NCI-H1930 (cell line): ENCODE data around the gene FZD4.
"Not testable (repeated sequence)": the region's sequence is repeated elsewhere in the genome, so short reads cannot be mapped to it uniquely, and the experiment has no call there.

Source experiments
- DNase-seq, 2 experiments: peaks; one replicate each; lab custom pipeline; 2025; lab: John Stamatoyannopoulos, UW

Gene FZD4

GRCh38 chr11:86938203-86938899 lies 16.8 kb downstream of the FZD4 start:
- DNase-seq = no peak

- DNase-seq = not testable (repeated sequence)
Observed at GRCh38 chr11:86937193-86937806, 17.9 kb downstream of the FZD4 start.

- DNase-seq = no peak
Observed at GRCh38 chr11:86934926-86935579, 20.1 kb downstream of the FZD4 start.

- DNase-seq = no peak
Observed at GRCh38 chr11:86934582-86934900, 20.7 kb downstream of the FZD4 start.

DNA sequence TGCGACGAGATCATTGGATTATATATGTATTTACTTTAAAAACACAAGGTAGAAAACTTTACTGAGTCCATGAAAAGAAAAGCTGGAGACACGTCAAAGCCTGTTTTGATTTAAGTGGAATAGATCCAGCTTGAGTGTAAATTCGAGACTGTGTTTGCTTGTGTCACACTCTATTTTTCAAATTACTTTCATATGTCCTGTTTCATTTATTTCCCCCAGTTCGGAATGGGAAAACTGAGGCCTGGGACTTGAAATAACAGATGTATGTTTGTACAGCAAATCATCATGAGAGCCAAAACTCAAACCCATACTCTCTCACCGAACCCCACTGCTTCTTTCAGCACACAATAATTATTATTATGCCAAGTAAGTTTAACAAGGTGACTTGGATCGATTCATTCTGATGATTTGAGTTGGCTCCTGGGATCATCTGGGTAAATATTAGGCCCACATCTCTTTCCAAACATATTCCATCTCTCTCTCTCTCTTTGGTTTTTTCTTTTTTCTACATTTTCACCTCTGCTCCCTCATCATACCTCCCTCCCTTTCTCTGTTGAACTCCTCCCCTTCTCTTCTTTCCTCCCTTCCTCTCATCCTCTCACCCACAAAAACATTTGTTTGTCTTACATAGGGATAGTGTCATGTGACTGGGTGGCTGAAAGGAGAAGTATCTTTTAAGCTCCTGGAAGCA lies 21.2 kb downstream of the FZD4 start:
- no peak for DNase-seq

GRCh38 chr11:86932924-86933875 lies 22.0 kb downstream of the FZD4 start:
- DNase-seq = no peak

DNA sequence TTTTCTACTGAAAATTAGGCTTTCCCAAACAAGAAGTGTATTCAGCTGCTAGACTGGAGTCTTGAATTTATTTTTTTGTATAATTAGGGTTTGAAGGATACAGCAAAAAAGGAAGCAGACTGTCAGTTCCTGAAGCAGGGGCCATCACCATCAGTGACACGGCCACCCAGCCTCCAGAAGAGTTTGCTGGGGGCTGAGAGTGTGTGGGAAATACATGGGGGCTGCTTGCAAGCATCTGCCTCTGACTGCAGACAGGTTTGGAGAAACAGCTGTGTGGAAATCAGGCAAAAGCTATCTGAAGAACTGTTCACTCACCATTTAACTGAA lies 23.0 kb downstream of the FZD4 start:
- no peak for DNase-seq

- DNase-seq = no peak
Observed at GRCh38 chr11:86931548-86932258, 23.5 kb downstream of the FZD4 start.

GRCh38 chr11:86930957-86931547 lies 24.1 kb downstream of the FZD4 start:
- no peak for DNase-seq

- no peak for DNase-seq
Observed at GRCh38 chr11:86926975-86927374, 28.2 kb downstream of the FZD4 start.

- no peak for DNase-seq
Observed at GRCh38 chr11:86923999-86924766, 31.0 kb downstream of the FZD4 start.

DNA sequence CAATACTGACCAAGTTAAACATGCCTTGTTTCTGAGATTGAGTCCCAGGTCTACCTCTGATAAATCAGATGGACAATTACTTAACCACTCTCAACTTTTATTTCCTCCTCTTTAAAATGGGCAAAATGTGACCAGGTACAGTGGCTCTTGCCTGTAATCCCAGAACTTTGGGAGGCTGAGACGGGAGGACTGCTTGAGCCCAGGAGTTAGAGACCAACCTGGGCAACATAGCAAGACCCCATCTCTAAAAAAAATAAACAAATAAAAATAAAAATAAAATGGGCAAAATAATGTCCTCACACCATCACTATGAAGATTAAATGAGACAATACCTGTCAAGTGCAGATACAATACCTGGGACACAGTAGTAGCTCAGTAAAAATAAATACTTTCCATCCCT lies 33.0 kb downstream of the FZD4 start:
- DNase-seq = no peak

DNA sequence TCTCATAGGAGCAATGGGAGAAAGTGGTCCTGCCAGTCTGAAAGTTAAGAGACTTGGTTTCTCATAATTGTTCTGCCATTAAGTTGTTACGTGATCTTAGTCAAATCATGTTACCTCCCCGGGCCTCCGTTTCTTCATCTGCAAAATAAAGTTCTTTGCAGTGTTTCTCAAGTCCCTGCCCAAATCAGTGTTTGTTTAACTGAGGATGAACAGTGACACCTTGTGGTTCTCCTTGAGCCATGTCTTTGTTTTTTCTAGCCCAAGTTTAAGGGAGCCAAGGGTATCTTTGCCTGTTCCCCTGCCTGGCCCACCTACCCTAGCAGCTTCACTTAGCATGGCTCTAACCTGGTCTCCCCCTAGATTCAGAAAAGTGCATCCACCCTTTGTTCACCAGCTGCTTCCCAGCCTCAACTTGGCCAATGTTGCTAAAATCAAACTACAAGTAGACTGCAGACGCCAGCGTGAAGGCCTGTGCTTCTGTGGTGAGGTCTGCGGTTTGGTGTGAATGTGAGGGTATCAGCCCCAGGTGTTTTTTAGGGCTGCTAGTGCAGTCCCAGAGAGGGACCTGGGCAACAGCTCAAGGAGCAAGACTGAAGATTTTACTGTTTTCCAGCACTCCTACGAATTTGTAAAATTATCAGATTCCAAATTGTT lies 35.5 kb downstream of the FZD4 start:
- peak in 1 of 2 experiments; percentile 8 for DNase-seq

GRCh38 chr11:86918973-86919372 lies 36.2 kb downstream of the FZD4 start:
- DNase-seq = no peak

GRCh38 chr11:86918496-86918895 lies 36.7 kb downstream of the FZD4 start:
- no peak for DNase-seq

GRCh38 chr11:86917589-86917988 lies 37.6 kb downstream of the FZD4 start:
- no peak for DNase-seq

GRCh38 chr11:86916330-86916729 lies 38.9 kb downstream of the FZD4 start:
- DNase-seq = no peak

- DNase-seq = not testable (repeated sequence)
Observed at GRCh38 chr11:86915850-86916249, 39.3 kb downstream of the FZD4 start.

DNA sequence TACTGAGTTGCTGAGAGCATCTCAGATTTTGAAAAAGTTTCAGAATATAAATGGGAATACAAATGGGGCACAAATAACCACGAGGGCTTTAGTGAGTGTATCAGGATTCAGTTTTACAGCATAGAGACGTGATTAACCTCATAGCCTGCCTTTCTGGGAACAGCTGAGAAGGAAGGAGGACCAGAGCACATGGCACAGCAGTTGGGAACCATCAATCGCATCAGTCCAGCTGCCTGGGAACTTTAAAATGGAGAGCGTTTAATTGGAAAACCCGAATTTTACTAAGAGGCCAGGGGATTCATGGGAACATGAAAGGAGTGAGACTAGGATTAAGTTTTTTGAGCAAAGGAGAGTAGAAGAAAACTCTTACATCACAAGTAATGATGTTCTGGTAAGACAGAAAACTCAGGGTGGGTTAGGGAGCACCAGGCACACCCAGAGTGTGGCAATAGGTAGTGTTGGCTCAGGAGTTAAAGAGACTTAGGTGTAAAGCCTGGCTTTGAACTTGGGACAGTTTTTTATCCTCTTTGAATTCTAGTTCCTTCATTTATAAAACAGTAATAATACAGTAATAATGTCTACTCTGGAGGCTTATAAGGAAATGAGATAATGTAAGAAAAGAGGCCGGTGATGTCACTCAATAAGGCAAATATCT lies 40.2 kb downstream of the FZD4 start:
- DNase-seq = no peak
